GM18907 (cell line): ENCODE results near the gene RERG.

Experiments used
- ATAC-seq: cut with Tn5 transposase; IDR thresholded peaks from one replicate; pipeline ENCODE4 v1.9.1; 2021; ENCODE audit warnings: mild to moderate bottlenecking, moderate library complexity; ENCODE audit not compliant: unreplicated experiment

RERG gene

GRCh38 chr12:15192720-15193119 lies 28.5 kb downstream of the RERG start:
- ATAC-seq = no peak

- ATAC-seq = no peak
These were observed 33.1 kb downstream of the RERG start for GRCh38 chr12:15188127-15188526.

- ATAC-seq = no peak
These were observed 34.6 kb downstream of the RERG start for GRCh38 chr12:15186597-15186996.

GRCh38 chr12:15184484-15184883 lies 36.7 kb downstream of the RERG start:
- no peak for ATAC-seq

GRCh38 chr12:15183821-15184220 lies 37.4 kb downstream of the RERG start:
- ATAC-seq = no peak

DNA sequence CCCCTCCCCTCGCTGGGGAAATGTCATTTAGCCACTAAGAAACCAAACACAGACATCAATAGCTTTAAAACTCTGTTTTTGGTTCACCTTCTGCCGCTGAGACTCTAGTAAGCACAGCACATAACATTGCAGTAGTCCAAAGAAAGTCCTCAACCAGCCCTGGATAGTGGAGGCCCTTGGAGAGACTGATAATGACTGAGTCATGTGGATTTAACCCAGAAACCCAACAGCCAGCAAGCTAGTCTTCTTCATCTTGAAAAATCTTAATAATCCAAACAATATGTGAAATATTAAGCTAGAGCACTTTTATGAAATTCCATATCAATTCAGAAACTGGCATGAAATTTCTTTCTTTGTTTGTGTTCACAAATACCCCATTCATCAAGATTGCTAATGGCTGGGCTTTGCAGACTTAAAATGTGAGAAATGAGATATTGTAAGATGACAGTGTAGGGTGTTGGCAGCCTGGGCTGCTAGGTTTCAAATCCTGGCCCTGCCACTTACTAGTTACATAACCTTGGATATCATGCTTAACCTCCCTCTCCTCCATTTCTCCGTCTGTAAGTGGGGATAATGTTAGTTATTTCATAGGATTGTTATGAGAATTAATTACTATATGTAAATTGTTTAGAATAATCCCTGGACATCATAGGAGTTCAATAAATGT lies 40.1 kb downstream of the RERG start:
- ATAC-seq = no peak

DNA sequence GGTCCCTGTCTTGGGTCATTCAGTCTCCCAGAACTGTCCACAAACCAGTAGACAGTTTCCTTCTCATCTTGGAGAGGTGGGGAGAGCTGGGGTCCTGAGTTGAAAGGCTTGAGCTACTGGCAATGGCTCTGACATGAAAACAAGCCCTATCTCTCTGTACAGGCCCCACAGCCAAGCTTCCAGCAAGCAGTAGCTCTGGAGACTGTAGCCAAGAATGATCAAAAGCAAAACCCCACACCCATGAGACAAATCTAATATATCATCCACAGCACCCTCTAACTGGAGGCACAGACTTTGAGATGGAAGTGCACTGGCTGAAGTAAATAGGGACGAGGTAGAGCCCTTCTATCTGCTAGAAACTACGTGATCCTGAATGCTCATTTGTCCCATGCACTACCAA lies 40.9 kb downstream of the RERG start:
- no peak for ATAC-seq

DNA sequence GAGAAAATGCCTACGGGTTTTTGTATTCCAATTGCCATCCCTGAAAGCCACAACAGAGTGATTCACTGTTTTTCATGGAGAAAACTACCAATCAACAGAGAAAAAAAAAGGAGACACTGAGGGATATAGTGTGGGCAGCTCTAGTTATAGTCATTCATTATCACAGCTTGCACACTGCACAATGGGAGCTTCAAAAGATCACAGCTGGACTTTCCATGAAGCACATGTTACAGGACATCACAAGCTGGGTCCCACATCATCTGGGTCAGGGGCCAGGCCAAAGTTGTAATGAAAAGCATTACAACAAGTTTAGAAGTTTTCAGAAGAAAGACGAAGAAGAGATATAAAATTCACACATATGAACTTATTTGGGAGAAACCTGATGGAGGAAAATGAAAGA lies 41.5 kb downstream of the RERG start:
- ATAC-seq = no peak

DNA sequence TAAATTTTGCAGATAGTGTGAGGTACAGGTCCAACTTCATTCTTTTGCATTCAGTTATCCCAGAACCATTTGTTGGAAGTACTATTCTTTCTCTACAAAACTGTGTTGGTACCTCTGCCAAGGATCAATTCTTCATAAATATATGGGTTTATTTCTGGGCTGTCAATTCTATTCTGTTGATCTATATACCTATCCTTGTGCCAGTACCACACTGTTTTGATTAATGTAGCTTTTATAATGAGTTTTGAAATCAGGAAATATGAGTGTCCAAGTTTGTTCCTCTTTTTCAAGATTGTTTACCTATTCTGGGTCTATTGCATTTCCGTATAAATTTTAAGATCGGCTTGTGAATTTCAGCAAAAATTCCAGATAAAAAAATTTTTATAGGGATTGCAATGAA lies 48.1 kb downstream of the RERG start:
- no peak for ATAC-seq

- ATAC-seq = no peak
These were observed 49.0 kb downstream of the RERG start for GRCh38 chr12:15172060-15172822.

DNA sequence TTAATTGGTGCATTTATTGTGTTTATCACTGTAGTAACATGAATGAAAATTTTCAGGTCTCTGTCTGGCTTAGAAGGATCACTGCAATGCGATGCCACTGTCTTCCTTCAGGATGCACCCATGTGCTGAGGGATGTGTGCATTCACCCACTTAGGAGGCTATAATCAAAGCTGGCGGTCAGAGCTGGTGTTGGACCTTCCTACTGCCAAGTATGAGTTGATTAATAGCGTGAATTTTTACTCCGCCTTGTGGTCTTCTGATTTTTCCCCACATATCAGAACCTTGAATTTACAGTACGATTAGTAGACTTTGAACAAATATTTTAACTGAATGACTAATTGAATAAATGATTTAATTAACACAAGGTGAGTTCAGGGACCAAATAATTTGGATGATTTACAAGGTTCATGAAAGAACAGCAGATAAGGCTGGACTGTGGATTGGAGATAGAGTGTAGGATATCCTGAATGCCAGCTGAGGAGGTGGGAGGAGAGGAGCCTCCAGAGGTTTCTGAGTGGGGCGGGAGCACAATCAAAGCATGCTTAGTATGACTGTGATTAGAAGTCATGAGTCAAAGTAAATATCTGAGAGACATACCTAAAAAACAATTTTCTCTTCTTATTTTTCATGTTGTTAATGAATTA lies 50.1 kb downstream of the RERG start:
- ATAC-seq = no peak

DNA sequence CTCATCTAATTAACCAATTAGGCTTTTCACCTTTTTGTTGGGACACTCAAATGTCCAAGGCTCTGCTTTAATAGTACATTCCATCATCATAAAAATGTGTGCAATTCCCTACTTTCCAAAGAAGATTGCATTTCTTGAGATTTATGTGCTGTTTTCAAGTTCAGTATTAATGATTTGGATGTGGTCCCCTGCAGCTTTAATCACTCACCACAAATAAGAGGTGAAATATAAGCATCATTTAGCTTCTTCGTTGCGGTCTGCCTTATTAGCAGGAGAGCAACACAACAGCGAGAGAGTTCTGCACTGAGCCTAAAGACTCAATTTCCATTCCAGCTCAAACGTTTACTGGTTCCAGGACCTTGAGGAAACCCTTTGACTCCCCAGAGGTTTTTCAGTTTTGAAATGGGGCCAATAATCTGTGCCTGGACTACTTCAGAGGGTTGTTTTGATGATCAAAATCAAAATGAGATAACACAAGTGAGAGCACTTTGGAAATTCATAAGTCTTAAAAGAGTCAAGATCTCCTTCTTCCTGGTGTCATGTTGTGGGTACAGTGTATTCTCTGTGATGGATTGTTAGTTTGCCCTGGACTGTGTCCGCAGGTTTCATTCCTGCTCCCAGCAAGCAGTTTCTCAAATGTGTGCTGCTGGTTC lies 53.1 kb downstream of the RERG start:
- no peak for ATAC-seq

GRCh38 chr12:15165012-15165659 lies 56.1 kb downstream of the RERG start:
- no peak for ATAC-seq

DNA sequence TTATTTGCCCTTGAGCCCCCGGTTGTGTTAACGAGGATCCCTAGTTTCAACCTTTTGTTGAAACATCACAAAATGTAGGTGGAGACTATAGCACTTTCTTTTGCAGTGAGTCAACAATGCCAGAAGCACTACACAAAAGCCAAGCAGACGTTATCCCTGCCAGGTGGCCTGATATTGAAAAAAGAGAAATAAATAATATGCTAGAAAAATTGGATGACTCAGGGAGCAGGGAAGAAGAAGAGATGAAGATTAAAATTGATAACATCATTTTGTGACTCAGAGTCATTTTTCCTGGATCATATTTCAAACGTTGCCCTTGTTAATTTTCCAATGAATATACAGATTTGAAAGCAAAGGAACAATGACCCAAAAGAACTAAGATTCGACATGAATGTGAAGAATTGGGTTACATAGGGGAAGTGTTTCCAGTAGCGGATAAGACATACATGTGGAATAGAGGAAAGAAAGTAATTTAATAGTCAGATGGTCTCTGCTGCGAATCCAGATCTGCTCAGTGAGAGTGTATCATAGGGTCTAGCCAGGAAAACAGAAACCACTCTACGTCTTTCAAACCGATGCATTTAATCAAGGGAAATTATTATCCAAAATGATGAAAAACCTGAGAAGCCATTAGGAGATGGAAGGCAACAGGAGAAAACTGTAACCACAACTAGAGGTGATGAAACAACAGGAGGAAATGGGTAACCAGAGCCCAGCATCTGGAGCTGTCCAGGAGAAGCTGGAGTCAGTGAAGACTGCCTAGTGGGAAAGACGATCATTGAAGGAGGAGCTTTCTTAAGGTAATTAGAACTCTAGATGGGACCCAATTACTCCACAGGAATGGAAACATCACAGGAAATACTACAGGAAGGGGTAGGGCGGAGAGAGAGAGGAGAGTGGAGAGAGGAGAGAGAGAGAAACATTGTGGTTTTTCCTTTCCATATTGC lies 57.9 kb downstream of the RERG start:
- ATAC-seq = no peak

- ATAC-seq = no peak
These were observed 63.1 kb downstream of the RERG start for GRCh38 chr12:15158083-15158482.

- no peak for ATAC-seq
These were observed 63.9 kb downstream of the RERG start for GRCh38 chr12:15157269-15157671.

- ATAC-seq = no peak
These were observed 65.9 kb downstream of the RERG start for GRCh38 chr12:15155271-15155670.

GRCh38 chr12:15154103-15154502 lies 67.1 kb downstream of the RERG start:
- ATAC-seq = no peak

GRCh38 chr12:15152868-15153267 lies 68.3 kb downstream of the RERG start:
- ATAC-seq = no peak

- no peak for ATAC-seq
These were observed 68.8 kb downstream of the RERG start for GRCh38 chr12:15152456-15152855.
